ENCODE results near the gene NUCB2.
A peak's percentile ranks its signal among the peaks of the same experiment; 100 is the strongest.
"Not testable (repeated sequence)": the region's sequence is repeated elsewhere in the genome, so short reads cannot be mapped to it uniquely, and the experiment has no call there.

The NUCB2 gene

GRCh38 chr11:17276236-17277023 is at the start of gene NUCB2:
Gene NUCB2 (plus strand): TSS chr11:17276739. CDS start chr11:17295324, 18,585 bp downstream.
- no peaks in the 10 kb centered on the region for H3K9me3 ChIP-seq (ENCODE audit: control insufficient read depth, insufficient read depth, low read length)
- peaks cover 20% of the 10 kb centered on the region for H3K27me3 ChIP-seq (ENCODE audit: control insufficient read depth, insufficient read depth, low read length)
- H3K4me1 ChIP-seq (ENCODE audit: control insufficient read depth, insufficient read depth, low read length) = peaks cover 2% of the 10 kb centered on the region
- peak within 1 kb of the TSS; percentile 88 for H3K4me3 ChIP-seq (ENCODE audit: low read depth, low read length)
- peak within 1 kb of the TSS; percentile 88 for H3K9ac ChIP-seq (ENCODE audit: low read depth, low read length)
- H3K36me3 ChIP-seq (ENCODE audit: control insufficient read depth, insufficient read depth, low read length) = no peaks in the 10 kb centered on the region

- not testable (repeated sequence) for H3K9ac ChIP-seq (ENCODE audit: low read depth, low read length); H3K4me3 ChIP-seq (ENCODE audit: low read depth, low read length); H3K4me1 ChIP-seq (ENCODE audit: control insufficient read depth, insufficient read depth, low read length); H3K9me3 ChIP-seq (ENCODE audit: control insufficient read depth, insufficient read depth, low read length); H3K36me3 ChIP-seq (ENCODE audit: control insufficient read depth, insufficient read depth, low read length); H3K27me3 ChIP-seq (ENCODE audit: control insufficient read depth, insufficient read depth, low read length)
Measured at GRCh38 chr11:17228186-17228925, 48.2 kb upstream of the NUCB2 start.

GRCh38 chr11:17229481-17230152 is 46.9 kb upstream of the NUCB2 start:
- Histone ChIP-seq H3K36me3 (ENCODE audit: control insufficient read depth, insufficient read depth, low read length) (no peaks in the 10 kb centered on the region), H3K4me1 (ENCODE audit: control insufficient read depth, insufficient read depth, low read length) (no peaks in the 10 kb centered on the region), H3K27me3 (ENCODE audit: control insufficient read depth, insufficient read depth, low read length) (no peaks in the 10 kb centered on the region), H3K9ac (ENCODE audit: low read depth, low read length) (no peak overlapping the region), H3K9me3 (ENCODE audit: control insufficient read depth, insufficient read depth, low read length) (no peaks in the 10 kb centered on the region), H3K4me3 (ENCODE audit: low read depth, low read length) (no peak overlapping the region)

GRCh38 chr11:17230867-17231851 is 45.4 kb upstream of the NUCB2 start:
- no peak overlapping the region for H3K9ac ChIP-seq (ENCODE audit: low read depth, low read length)
- no peaks in the 10 kb centered on the region for H3K4me1 ChIP-seq (ENCODE audit: control insufficient read depth, insufficient read depth, low read length)
- no peaks in the 10 kb centered on the region for H3K36me3 ChIP-seq (ENCODE audit: control insufficient read depth, insufficient read depth, low read length)
- no peaks in the 10 kb centered on the region for H3K27me3 ChIP-seq (ENCODE audit: control insufficient read depth, insufficient read depth, low read length)
- H3K4me3 ChIP-seq (ENCODE audit: low read depth, low read length) = no peak overlapping the region
- no peaks in the 10 kb centered on the region for H3K9me3 ChIP-seq (ENCODE audit: control insufficient read depth, insufficient read depth, low read length)

GRCh38 chr11:17233101-17233500 is 43.4 kb upstream of the NUCB2 start:
- Histone ChIP-seq H3K4me1 (ENCODE audit: control insufficient read depth, insufficient read depth, low read length) (no peaks in the 10 kb centered on the region), H3K27me3 (ENCODE audit: control insufficient read depth, insufficient read depth, low read length) (no peaks in the 10 kb centered on the region), H3K4me3 (ENCODE audit: low read depth, low read length) (no peak overlapping the region), H3K9me3 (ENCODE audit: control insufficient read depth, insufficient read depth, low read length) (no peaks in the 10 kb centered on the region), H3K9ac (ENCODE audit: low read depth, low read length) (no peak overlapping the region), H3K36me3 (ENCODE audit: control insufficient read depth, insufficient read depth, low read length) (no peaks in the 10 kb centered on the region)

- H3K27me3 ChIP-seq (ENCODE audit: control insufficient read depth, insufficient read depth, low read length) = no peaks in the 10 kb centered on the region
- no peak overlapping the region for H3K9ac ChIP-seq (ENCODE audit: low read depth, low read length)
- no peaks in the 10 kb centered on the region for H3K36me3 ChIP-seq (ENCODE audit: control insufficient read depth, insufficient read depth, low read length)
- no peaks in the 10 kb centered on the region for H3K4me1 ChIP-seq (ENCODE audit: control insufficient read depth, insufficient read depth, low read length)
- H3K9me3 ChIP-seq (ENCODE audit: control insufficient read depth, insufficient read depth, low read length) = no peaks in the 10 kb centered on the region
- H3K4me3 ChIP-seq (ENCODE audit: low read depth, low read length) = no peak overlapping the region
Measured at GRCh38 chr11:17238377-17238776, 38.2 kb upstream of the NUCB2 start.

- not testable (repeated sequence) for H3K27me3 ChIP-seq (ENCODE audit: control insufficient read depth, insufficient read depth, low read length); H3K36me3 ChIP-seq (ENCODE audit: control insufficient read depth, insufficient read depth, low read length); H3K9me3 ChIP-seq (ENCODE audit: control insufficient read depth, insufficient read depth, low read length); H3K4me1 ChIP-seq (ENCODE audit: control insufficient read depth, insufficient read depth, low read length); H3K4me3 ChIP-seq (ENCODE audit: low read depth, low read length); H3K9ac ChIP-seq (ENCODE audit: low read depth, low read length)
Measured at GRCh38 chr11:17239927-17240326, 36.6 kb upstream of the NUCB2 start.

GRCh38 chr11:17240780-17241179 is 35.8 kb upstream of the NUCB2 start:
- no peak overlapping the region for H3K4me3 ChIP-seq (ENCODE audit: low read depth, low read length)
- no peaks in the 10 kb centered on the region for H3K36me3 ChIP-seq (ENCODE audit: control insufficient read depth, insufficient read depth, low read length)
- no peaks in the 10 kb centered on the region for H3K9me3 ChIP-seq (ENCODE audit: control insufficient read depth, insufficient read depth, low read length)
- no peaks in the 10 kb centered on the region for H3K27me3 ChIP-seq (ENCODE audit: control insufficient read depth, insufficient read depth, low read length)
- H3K9ac ChIP-seq (ENCODE audit: low read depth, low read length) = no peak overlapping the region
- no peaks in the 10 kb centered on the region for H3K4me1 ChIP-seq (ENCODE audit: control insufficient read depth, insufficient read depth, low read length)

GRCh38 chr11:17242954-17243353 is 33.6 kb upstream of the NUCB2 start:
- H3K9me3 ChIP-seq (ENCODE audit: control insufficient read depth, insufficient read depth, low read length); H3K4me3 ChIP-seq (ENCODE audit: low read depth, low read length); H3K36me3 ChIP-seq (ENCODE audit: control insufficient read depth, insufficient read depth, low read length); H3K27me3 ChIP-seq (ENCODE audit: control insufficient read depth, insufficient read depth, low read length); H3K9ac ChIP-seq (ENCODE audit: low read depth, low read length); H3K4me1 ChIP-seq (ENCODE audit: control insufficient read depth, insufficient read depth, low read length): not testable (repeated sequence)

- no peak overlapping the region for H3K9ac ChIP-seq (ENCODE audit: low read depth, low read length)
- H3K36me3 ChIP-seq (ENCODE audit: control insufficient read depth, insufficient read depth, low read length) = no peaks in the 10 kb centered on the region
- no peaks in the 10 kb centered on the region for H3K9me3 ChIP-seq (ENCODE audit: control insufficient read depth, insufficient read depth, low read length)
- H3K27me3 ChIP-seq (ENCODE audit: control insufficient read depth, insufficient read depth, low read length) = peaks cover 2% of the 10 kb centered on the region
- no peaks in the 10 kb centered on the region for H3K4me1 ChIP-seq (ENCODE audit: control insufficient read depth, insufficient read depth, low read length)
- H3K4me3 ChIP-seq (ENCODE audit: low read depth, low read length) = no peak overlapping the region
Measured at GRCh38 chr11:17244046-17244445, 32.5 kb upstream of the NUCB2 start.
